H9 (cell line): Measurements from ENCODE around the gene IMPDH1. TPM values are rescaled to one million over a fixed set of nuclear protein-coding genes. Genes with fewer than 3 reads are reported as not detected.

ENCODE experiments used
- DNase-seq: peaks from one replicate; pipeline ENCODE4 v3.0.0-alpha.2; 2017
- H2AFZ ChIP-seq: one replicate; pipeline ENCODE4 v1.6.1; 2013; ENCODE audit warnings: mild to moderate bottlenecking, low read length, control low read depth, moderate library complexity
- H2AK5ac ChIP-seq: 2 replicates; pipeline ENCODE4 v1.6.1; 2013; ENCODE audit warnings: low read length, control low read depth, mixed read lengths; ENCODE audit not compliant: insufficient read length
- H2BK120ac ChIP-seq: one replicate; pipeline ENCODE4 v1.6.1; 2013; ENCODE audit warnings: low read depth, mild to moderate bottlenecking, low read length, control low read depth, inconsistent platforms; ENCODE audit not compliant: poor library complexity, severe bottlenecking
- H2BK12ac ChIP-seq: 2 replicates; pipeline ENCODE4 v1.6.1; 2013; ENCODE audit warnings: low read length, control low read depth, mixed read lengths, low read depth; ENCODE audit not compliant: insufficient read length
- H2BK15ac ChIP-seq: 2 replicates; pipeline ENCODE4 v1.6.1; 2013; ENCODE audit warnings: low read depth, low read length, control low read depth
- H2BK20ac ChIP-seq: one replicate; pipeline ENCODE4 v1.6.1; 2013; ENCODE audit warnings: low read depth, mild to moderate bottlenecking, low read length, control low read depth, inconsistent platforms; ENCODE audit not compliant: poor library complexity, severe bottlenecking
- H2BK5ac ChIP-seq: 2 replicates; pipeline ENCODE4 v1.6.1; 2013; ENCODE audit warnings: low read length, control low read depth, mixed read lengths; ENCODE audit not compliant: insufficient read length
- H3K14ac ChIP-seq: 2 replicates; pipeline ENCODE4 v1.6.1; 2013; ENCODE audit warnings: low read length, control low read depth; ENCODE audit not compliant: insufficient read depth
- H3K18ac ChIP-seq: 2 replicates; pipeline ENCODE4 v1.6.1; 2013; ENCODE audit warnings: low read depth, mild to moderate bottlenecking, mixed read lengths, low read length, control low read depth; ENCODE audit not compliant: insufficient read length
- H3K23ac ChIP-seq: 2 replicates; pipeline ENCODE4 v1.6.1; 2013; ENCODE audit warnings: low read length, control low read depth, mixed read lengths, low read depth; ENCODE audit not compliant: insufficient read length
- H3K23me2 ChIP-seq: 2 replicates; pipeline ENCODE4 v1.6.1; 2013; ENCODE audit warnings: low read depth, mild to moderate bottlenecking, mixed read lengths, low read length, control low read depth; ENCODE audit not compliant: insufficient read length, poor library complexity, severe bottlenecking
- H3K27ac ChIP-seq: 2 replicates; pipeline ENCODE4 v1.5.1; 2013; ENCODE audit warnings: low read length, control low read depth, mixed read lengths, low read depth; ENCODE audit not compliant: insufficient read length
- H3K27me3 ChIP-seq: 2 replicates; pipeline ENCODE4 v1.6.1; 2013; ENCODE audit warnings: low read length, control low read depth, inconsistent platforms; ENCODE audit not compliant: insufficient read depth
- H3K4ac ChIP-seq: 2 replicates; pipeline ENCODE4 v1.6.1; 2013; ENCODE audit warnings: low read depth, mild to moderate bottlenecking, control low read depth, inconsistent platforms, low read length, moderate library complexity
- H3K4me1 ChIP-seq: 2 replicates; pipeline ENCODE4 v1.6.1; 2013; ENCODE audit warnings: low read length, control low read depth, inconsistent platforms; ENCODE audit not compliant: insufficient read depth
- H3K4me2 ChIP-seq: 2 replicates; pipeline ENCODE4 v1.6.1; 2013; ENCODE audit warnings: low read length, control low read depth, mixed read lengths; ENCODE audit not compliant: insufficient read length, insufficient read depth
- H3K56ac ChIP-seq: 2 replicates; pipeline ENCODE4 v1.6.1; 2013; ENCODE audit warnings: low read depth, mild to moderate bottlenecking, mixed read lengths, low read length, control low read depth; ENCODE audit not compliant: insufficient read length
- H3K79me1 ChIP-seq: 2 replicates; pipeline ENCODE4 v1.6.1; 2013; ENCODE audit warnings: low read depth, mild to moderate bottlenecking, moderate library complexity, low read length, control low read depth, inconsistent platforms; ENCODE audit not compliant: insufficient read depth, poor library complexity, severe bottlenecking
- H3K79me2 ChIP-seq: 2 replicates; pipeline ENCODE4 v1.6.1; 2013; ENCODE audit warnings: low read length, control low read depth, inconsistent platforms; ENCODE audit not compliant: insufficient read depth
- H3K9ac ChIP-seq: 2 replicates; pipeline ENCODE4 v1.6.1; 2013; ENCODE audit warnings: low read length, control low read depth, mixed read lengths; ENCODE audit not compliant: insufficient read length; ENCODE audit errors: extremely low read depth
- H3K9me3 ChIP-seq: one replicate; pipeline ENCODE4 v1.6.1; 2013; ENCODE audit warnings: low read depth, low read length, inconsistent platforms; ENCODE audit not compliant: control insufficient read depth
- H3T11ph ChIP-seq: one replicate; pipeline ENCODE4 v1.6.1; 2013; ENCODE audit warnings: mild to moderate bottlenecking, low read length, control low read depth, inconsistent platforms
- H4K20me1 ChIP-seq: one replicate; pipeline ENCODE4 v1.6.1; 2013; ENCODE audit not compliant: control insufficient read depth, insufficient read length, insufficient read depth
- H4K5ac ChIP-seq: 2 replicates; pipeline ENCODE4 v1.6.1; 2013; ENCODE audit warnings: low read depth, mild to moderate bottlenecking, mixed read lengths, low read length, control low read depth; ENCODE audit not compliant: insufficient read length
- H4K8ac ChIP-seq: replicated peaks from 2 replicates; pipeline ENCODE4 v1.6.1; 2013; ENCODE audit warnings: low read length, control low read depth, mixed read lengths, low read depth; ENCODE audit not compliant: insufficient read length
- H4K91ac ChIP-seq: 2 replicates; pipeline ENCODE4 v1.6.1; 2013; ENCODE audit warnings: low read depth, mild to moderate bottlenecking, moderate library complexity, mixed read lengths, low read length, control low read depth; ENCODE audit not compliant: insufficient read length
- H3K27ac Mint-ChIP-seq, 3 experiments: 2 replicates in 2 of 3; 3 replicates in 1 of 3; pipeline ENCODE4 v1.8.0; 2020 to 2021; ENCODE audit warnings: mixed read lengths in 3 of 3, mild to moderate bottlenecking in 1 of 3, moderate library complexity in 1 of 3
- H3K27me3 Mint-ChIP-seq: 2 replicates; pipeline ENCODE4 v1.8.0; 2021; ENCODE audit warnings: low read depth, mild to moderate bottlenecking, moderate library complexity, mixed read lengths
- H3K36me3 Mint-ChIP-seq, 3 experiments: 2 replicates in 2 of 3; 3 replicates in 1 of 3; pipeline ENCODE4 v1.8.0; 2020 to 2021; ENCODE audit warnings: low read depth in 3 of 3, mixed read lengths in 3 of 3; ENCODE audit not compliant: insufficient read depth in 1 of 3
- H3K4me1 Mint-ChIP-seq, 2 experiments: 2 replicates each; pipeline ENCODE4 v1.8.0; 2020; ENCODE audit warnings: mixed read lengths in 2 of 2
- H3K4me3 Mint-ChIP-seq, 2 experiments: 2 replicates in 1 of 2; 3 replicates in 1 of 2; pipeline ENCODE4 v1.8.0; 2020 to 2021; ENCODE audit warnings: mild to moderate bottlenecking in 2 of 2, mixed read lengths in 2 of 2, moderate library complexity in 1 of 2
- H3K9me3 Mint-ChIP-seq, 2 experiments: 2 replicates in 1 of 2; 3 replicates in 1 of 2; pipeline ENCODE4 v1.8.0; 2020; ENCODE audit warnings: mild to moderate bottlenecking in 2 of 2, mixed read lengths in 2 of 2, moderate library complexity in 1 of 2
- WGBS: extraction: QIAGEN DNeasy Blood & Tissue Kit; methylation state at CpG from one replicate; pipeline ENCODE4 v1.1.7; 2013; ENCODE audit warnings: missing lambda C conversion rate, low lambda C conversion rate, mixed read lengths; ENCODE audit not compliant: insufficient read length; ENCODE audit errors: extremely low coverage; 5-methylcytosine and 5-hydroxymethylcytosine counted together
- total RNA-seq: library from RNA; stranded (reverse); gene quantifications from 2 replicates; pipeline ENCODE4 v1.2.1, GENCODE V29; 2021
- TF ChIP-seq, protein P1 (sequence below): fragments of 200-600 bp; sonication (generic); conservative IDR thresholded peaks from 3 replicates; pipeline ENCODE4 v1.8.0; 2021; ENCODE audit warnings: antibody characterized with exemption, mild to moderate bottlenecking

Gene IMPDH1
- total RNA-seq, 1 experiment from 2014 or later, result 35.2 TPM

DNA sequence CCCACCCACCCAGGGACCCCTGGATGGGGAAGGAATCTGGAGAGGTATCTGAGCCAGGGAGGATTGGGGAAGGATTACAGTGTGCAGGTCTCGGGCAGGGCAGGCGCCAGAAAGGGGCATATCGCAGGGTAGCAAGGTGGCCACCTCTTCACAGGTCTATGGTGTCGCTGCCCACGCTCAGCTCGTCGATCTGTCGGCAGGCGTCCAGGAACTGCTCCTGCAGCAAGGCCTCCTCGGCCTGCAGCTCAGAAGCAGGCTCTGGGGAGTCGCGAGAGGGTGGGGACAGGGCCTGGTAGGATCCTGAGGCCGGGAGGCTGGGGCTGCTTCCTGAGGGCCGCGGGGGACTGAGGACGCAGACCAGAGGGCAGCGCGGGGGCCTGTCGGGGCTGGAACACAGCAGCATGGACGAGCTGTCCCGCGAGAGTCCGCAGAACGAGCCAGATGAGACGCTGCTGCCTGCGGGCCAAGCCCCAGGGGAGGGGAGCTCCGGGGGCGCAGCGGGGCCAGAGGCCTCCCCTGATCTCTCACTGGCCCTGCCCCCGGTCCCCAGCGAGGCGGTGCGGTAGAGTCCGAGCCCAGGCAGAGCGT, 59.0 kb downstream of the IMPDH1 start:
- Histone ChIP-seq H3K27me3 (peaks cover 15% of the 10 kb centered on the region; the same call in 1 of the 2 replicates), H3K4me1 (no peaks in the 10 kb centered on the region), H2AK5ac (no peak overlapping the region), H4K5ac (no peak overlapping the region), H3K23ac (no peak overlapping the region), H2BK120ac (no peak overlapping the region), H2BK20ac (no peak overlapping the region), H3K56ac (no peak overlapping the region), H2BK15ac (no peak overlapping the region), H2AFZ (no peak overlapping the region), H3K4ac (no peak overlapping the region), H3K9ac (no peak overlapping the region), H3K79me2 (0 out of 2 replicates have a peak, but pooled peaks cover 1% of the 10 kb centered on the region), H3K27ac (no peak overlapping the region), H3T11ph (no peak overlapping the region), H3K18ac (no peak overlapping the region), H4K91ac (no peak overlapping the region), H3K9me3 (no peaks in the 10 kb centered on the region), H3K4me2 (no peak overlapping the region), H2BK12ac (no peak overlapping the region), H2BK5ac (no peak overlapping the region), H4K20me1 (no peaks in the 10 kb centered on the region), H3K79me1 (no peaks in the 10 kb centered on the region), H3K14ac (no peak overlapping the region), H3K23me2 (peaks cover 3% of the 10 kb centered on the region), H4K8ac (no peak overlapping the region)
- no peaks in the 10 kb centered on the region for H3K9me3 Mint-ChIP-seq
- H3K36me3 Mint-ChIP-seq, result no peaks in the 10 kb centered on the region
- WGBS, result no CpG with 5 or more reads among the region's 35 CpGs
- DNase-seq, result no peak
- peaks cover 3 to 9% of the 10 kb centered on the region in 2 experiments; a peak in 3 of 4 replicates for H3K4me1 Mint-ChIP-seq
- no peak overlapping the region for H3K4me3 Mint-ChIP-seq
- H3K27ac Mint-ChIP-seq, result no peak overlapping the region
- TF ChIP-seq, protein P1, sequence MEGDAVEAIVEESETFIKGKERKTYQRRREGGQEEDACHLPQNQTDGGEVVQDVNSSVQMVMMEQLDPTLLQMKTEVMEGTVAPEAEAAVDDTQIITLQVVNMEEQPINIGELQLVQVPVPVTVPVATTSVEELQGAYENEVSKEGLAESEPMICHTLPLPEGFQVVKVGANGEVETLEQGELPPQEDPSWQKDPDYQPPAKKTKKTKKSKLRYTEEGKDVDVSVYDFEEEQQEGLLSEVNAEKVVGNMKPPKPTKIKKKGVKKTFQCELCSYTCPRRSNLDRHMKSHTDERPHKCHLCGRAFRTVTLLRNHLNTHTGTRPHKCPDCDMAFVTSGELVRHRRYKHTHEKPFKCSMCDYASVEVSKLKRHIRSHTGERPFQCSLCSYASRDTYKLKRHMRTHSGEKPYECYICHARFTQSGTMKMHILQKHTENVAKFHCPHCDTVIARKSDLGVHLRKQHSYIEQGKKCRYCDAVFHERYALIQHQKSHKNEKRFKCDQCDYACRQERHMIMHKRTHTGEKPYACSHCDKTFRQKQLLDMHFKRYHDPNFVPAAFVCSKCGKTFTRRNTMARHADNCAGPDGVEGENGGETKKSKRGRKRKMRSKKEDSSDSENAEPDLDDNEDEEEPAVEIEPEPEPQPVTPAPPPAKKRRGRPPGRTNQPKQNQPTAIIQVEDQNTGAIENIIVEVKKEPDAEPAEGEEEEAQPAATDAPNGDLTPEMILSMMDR, result no peak
- H3K27me3 Mint-ChIP-seq, result peaks cover 83% of the 10 kb centered on the region
